ENCODE results near the gene TMED5.

DNA sequence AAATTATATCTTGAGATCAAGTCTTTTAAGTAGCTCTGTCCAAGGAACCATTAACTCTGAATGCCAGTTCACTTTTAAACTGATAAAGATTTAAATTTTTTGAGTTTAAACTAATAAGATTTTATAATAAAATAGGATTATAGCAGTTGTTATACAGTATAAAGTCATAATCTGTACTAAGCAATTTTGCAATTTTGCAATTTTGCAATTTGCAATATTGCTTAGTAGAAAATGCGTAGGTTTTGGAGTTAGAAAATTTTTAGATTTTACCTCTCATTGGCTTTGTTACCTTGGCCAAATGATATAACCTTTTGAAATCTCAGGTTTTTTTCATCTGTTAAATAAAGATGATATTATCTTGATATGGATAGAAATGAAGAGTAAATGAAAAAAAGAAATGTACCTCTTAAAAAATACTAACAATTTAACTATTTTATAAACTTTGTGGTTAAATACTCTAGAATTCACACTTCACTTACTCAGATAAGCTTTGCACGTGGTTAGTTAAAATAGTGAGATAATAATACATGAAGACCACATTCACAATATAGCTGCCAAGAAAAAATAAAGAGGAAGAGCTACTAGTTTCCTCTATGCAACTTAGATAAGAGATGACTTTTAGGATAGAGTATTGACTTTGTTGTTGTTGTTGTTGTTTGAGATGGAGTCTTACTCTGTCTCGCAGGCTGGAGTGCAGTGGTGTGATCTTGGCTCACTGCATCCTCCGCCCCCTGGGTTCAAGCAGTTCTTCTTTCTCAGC is 14.2 kb upstream of the TMED5 start:
- TF ChIP-seq, protein P1, sequence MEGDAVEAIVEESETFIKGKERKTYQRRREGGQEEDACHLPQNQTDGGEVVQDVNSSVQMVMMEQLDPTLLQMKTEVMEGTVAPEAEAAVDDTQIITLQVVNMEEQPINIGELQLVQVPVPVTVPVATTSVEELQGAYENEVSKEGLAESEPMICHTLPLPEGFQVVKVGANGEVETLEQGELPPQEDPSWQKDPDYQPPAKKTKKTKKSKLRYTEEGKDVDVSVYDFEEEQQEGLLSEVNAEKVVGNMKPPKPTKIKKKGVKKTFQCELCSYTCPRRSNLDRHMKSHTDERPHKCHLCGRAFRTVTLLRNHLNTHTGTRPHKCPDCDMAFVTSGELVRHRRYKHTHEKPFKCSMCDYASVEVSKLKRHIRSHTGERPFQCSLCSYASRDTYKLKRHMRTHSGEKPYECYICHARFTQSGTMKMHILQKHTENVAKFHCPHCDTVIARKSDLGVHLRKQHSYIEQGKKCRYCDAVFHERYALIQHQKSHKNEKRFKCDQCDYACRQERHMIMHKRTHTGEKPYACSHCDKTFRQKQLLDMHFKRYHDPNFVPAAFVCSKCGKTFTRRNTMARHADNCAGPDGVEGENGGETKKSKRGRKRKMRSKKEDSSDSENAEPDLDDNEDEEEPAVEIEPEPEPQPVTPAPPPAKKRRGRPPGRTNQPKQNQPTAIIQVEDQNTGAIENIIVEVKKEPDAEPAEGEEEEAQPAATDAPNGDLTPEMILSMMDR (IDR thresholded peaks at IDR 0.05) = no peak
- TF ChIP-seq POLR2A (IDR thresholded peaks at IDR 0.05) = no peak

All from esophagus squamous epithelium (tissue), 4 donors.